K562 (cell line): ENCODE results near the gene DUSP3. TPM values are rescaled to one million over a fixed set of nuclear protein-coding genes. Genes with fewer than 3 reads are reported as not detected.

ENCODE experiments used
- ARNT ChIP-seq, 2 experiments: fragments of 450-650 bp; IDR thresholded peaks; 2 replicates each; pipeline ENCODE4 v1.6.1; 2016; ENCODE audit warnings: mild to moderate bottlenecking in 1 of 2
- RBM14 ChIP-seq: fragments of 200-400 bp; formaldehyde crosslinking; IDR thresholded peaks from 2 replicates; pipeline ENCODE4 v1.6.1; 2018; ENCODE audit warnings: low read depth, mild to moderate bottlenecking, low read length, moderate library complexity, borderline replicate concordance; ENCODE audit not compliant: insufficient read depth
- SNIP1 ChIP-seq: fragments of 450-650 bp; IDR thresholded peaks from 2 replicates; pipeline ENCODE4 v1.7.1; 2017; ENCODE audit warnings: low read depth, mild to moderate bottlenecking
- ZBTB5 ChIP-seq: fragments of 450-650 bp; IDR thresholded peaks from 2 replicates; pipeline ENCODE4 v1.6.1; 2017; ENCODE audit warnings: antibody characterized with exemption
- ZNF263 ChIP-seq: sonication (generic); formaldehyde crosslinking; IDR thresholded peaks from 2 replicates; pipeline ENCODE4 v1.8.0; 2022; ENCODE audit warnings: mild to moderate bottlenecking, missing genetic modification reagents, borderline replicate concordance
- ZNF449 ChIP-seq: fragments of 250-450 bp; sonication (Bioruptor Pico); IDR thresholded peaks from 2 replicates; pipeline ENCODE4 v1.8.0; 2022; ENCODE audit warnings: moderate library complexity, mild to moderate bottlenecking, inconsistent platforms
- ZNF785 ChIP-seq: fragments of 250-450 bp; sonication (Bioruptor Pico); IDR thresholded peaks from 2 replicates; pipeline ENCODE4 v1.4.0; 2020; ENCODE audit warnings: mild to moderate bottlenecking
- polyA plus RNA-seq, 8 experiments: library from polyadenylated mRNA; depleted of rRNA in 4 of 8; stranded (reverse) in 5 of 8; unstranded in 3 of 8; fragments of >200 nt; fragmentation: Nextera tagmentation in 2 of 8; fragmentation: Illumina TruSeq in 1 of 8; extraction: Ambion mirVana in 2 of 8; extraction: Trizol in 1 of 8; gene quantifications; 2 replicates each; pipeline versions ENCODE4 v1.2.1 to v1.2.3, GENCODE V29; 2011 to 2014; ENCODE audit warnings: inconsistent platforms in 1 of 8, missing spikeins in 1 of 8
- total RNA-seq, 7 experiments: library from RNA; depleted of rRNA in 6 of 7; stranded (reverse); fragments of >200 nt in 6 of 7; fragmentation: Illumina TruSeq in 2 of 7; extraction: Trizol in 2 of 7; gene quantifications; 2 replicates each; pipeline versions ENCODE4 v1.2.1 to v1.2.3, GENCODE V29; 2011 to 2021; ENCODE audit warnings: low replicate concordance in 1 of 7
- TF ChIP-seq, protein P1 (sequence below): fragments of 450-650 bp; IDR thresholded peaks from 2 replicates; pipeline ENCODE4 v1.6.1; 2016; ENCODE audit warnings: low read depth

Gene DUSP3
- total and polyA plus RNA-seq, 9 of the 15 experiments (the other 6 are each of a cell fraction or from before 2014, with no cell fraction given), result 4.1 to 19.8 (median 12.3) TPM

DNA sequence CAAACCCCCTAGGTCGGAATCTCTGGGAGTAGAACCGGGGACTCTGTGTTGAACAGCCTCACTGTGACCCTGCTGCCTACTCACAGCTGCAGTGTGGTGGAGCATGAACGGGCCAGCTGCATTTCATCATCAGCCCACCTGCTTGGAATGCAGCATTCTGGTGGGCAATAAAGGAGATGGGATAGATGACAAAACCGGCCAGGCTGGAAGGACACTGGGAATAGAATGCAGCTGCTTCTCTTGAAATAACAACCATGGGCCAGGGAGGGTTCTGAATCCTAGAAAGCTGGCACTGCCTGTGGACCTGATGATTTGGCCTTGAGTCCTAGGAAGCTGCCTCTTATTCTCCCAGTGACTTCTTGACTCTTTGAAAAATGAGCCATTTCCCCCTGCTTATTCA is 25.0 kb upstream of the DUSP3 start (continued):
- TF ChIP-seq ARNT (IDR thresholded peaks at IDR 0.05) (no peak), ZNF263 (CRISPR knock-in tag) (no peak), RBM14 (no peak), ZNF449 (no peak), ZNF785 (CRISPR knock-in tag) (no peak), SNIP1 (no peak), ZBTB5 (no peak)
- TF ChIP-seq, protein P1, sequence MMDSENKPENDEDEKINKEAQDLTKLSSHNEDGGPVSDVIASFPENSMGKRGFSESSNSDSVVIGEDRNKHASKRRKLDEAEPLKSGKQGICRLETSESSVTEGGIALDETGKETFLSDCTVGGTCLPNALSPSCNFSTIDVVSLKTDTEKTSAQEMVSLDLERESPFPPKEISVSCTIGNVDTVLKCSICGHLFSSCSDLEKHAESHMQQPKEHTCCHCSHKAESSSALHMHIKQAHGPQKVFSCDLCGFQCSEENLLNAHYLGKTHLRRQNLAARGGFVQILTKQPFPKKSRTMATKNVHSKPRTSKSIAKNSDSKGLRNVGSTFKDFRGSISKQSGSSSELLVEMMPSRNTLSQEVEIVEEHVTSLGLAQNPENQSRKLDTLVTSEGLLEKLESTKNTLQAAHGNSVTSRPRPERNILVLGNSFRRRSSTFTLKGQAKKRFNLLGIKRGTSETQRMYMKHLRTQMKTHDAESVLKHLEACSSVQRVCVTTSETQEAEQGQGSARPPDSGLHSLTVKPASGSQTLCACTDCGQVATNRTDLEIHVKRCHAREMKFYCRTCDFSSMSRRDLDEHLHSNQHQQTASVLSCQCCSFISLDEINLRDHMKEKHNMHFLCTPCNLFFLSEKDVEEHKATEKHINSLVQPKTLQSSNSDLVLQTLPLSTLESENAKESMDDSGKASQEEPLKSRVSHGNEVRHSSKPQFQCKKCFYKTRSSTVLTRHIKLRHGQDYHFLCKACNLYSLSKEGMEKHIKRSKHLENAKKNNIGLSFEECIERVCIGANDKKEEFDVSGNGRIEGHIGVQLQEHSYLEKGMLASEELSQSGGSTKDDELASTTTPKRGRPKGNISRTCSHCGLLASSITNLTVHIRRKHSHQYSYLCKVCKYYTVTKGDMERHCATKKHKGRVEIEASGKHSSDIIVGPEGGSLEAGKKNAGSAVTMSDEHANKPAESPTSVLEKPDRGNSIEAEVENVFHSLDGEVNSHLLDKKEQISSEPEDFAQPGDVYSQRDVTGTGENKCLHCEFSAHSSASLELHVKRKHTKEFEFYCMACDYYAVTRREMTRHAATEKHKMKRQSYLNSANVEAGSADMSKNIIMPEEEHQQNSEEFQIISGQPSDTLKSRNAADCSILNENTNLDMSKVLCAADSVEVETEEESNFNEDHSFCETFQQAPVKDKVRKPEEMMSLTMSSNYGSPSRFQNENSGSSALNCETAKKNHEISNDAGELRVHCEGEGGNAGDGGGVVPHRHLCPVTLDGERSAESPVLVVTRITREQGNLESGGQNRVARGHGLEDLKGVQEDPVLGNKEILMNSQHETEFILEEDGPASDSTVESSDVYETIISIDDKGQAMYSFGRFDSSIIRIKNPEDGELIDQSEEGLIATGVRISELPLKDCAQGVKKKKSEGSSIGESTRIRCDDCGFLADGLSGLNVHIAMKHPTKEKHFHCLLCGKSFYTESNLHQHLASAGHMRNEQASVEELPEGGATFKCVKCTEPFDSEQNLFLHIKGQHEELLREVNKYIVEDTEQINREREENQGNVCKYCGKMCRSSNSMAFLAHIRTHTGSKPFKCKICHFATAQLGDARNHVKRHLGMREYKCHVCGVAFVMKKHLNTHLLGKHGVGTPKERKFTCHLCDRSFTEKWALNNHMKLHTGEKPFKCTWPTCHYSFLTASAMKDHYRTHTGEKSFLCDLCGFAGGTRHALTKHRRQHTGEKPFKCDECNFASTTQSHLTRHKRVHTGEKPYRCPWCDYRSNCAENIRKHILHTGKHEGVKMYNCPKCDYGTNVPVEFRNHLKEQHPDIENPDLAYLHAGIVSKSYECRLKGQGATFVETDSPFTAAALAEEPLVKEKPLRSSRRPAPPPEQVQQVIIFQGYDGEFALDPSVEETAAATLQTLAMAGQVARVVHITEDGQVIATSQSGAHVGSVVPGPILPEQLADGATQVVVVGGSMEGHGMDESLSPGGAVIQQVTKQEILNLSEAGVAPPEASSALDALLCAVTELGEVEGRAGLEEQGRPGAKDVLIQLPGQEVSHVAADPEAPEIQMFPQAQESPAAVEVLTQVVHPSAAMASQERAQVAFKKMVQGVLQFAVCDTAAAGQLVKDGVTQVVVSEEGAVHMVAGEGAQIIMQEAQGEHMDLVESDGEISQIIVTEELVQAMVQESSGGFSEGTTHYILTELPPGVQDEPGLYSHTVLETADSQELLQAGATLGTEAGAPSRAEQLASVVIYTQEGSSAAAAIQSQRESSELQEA, result no peak
